Activated CD4-positive, alpha-beta T cell treated with anti-CD3 and anti-CD28 coated beads, Interleukin-2, amount 10 ng/mL, durations not matched to agents 24 days and 14 days (primary cell): ENCODE measurements around the gene NALCN. TPM values are rescaled to one million over a fixed set of nuclear protein-coding genes. Genes with fewer than 3 reads are reported as not detected.

ENCODE experiments used
- DNase-seq: peaks from one replicate; pipeline ENCODE4 v3.0.0; 2022
- H3K27ac Mint-ChIP-seq: one replicate; pipeline ENCODE4 v1.8.0; 2022; ENCODE audit warnings: mild to moderate bottlenecking, mixed read lengths
- H3K27me3 Mint-ChIP-seq: one replicate; pipeline ENCODE4 v1.8.0; 2022; ENCODE audit warnings: mixed read lengths
- H3K36me3 Mint-ChIP-seq: one replicate; pipeline ENCODE4 v1.8.0; 2022; ENCODE audit warnings: low read depth, mild to moderate bottlenecking, mixed read lengths
- H3K4me1 Mint-ChIP-seq: one replicate; pipeline ENCODE4 v1.8.0; 2021; ENCODE audit warnings: mixed read lengths
- H3K4me3 Mint-ChIP-seq: one replicate; pipeline ENCODE4 v1.8.0; 2022; ENCODE audit warnings: mild to moderate bottlenecking, moderate library complexity, mixed read lengths
- H3K9me3 Mint-ChIP-seq: one replicate; pipeline ENCODE4 v1.8.0; 2021; ENCODE audit warnings: mixed read lengths
- intact Hi-C: fragments of 100-400 bp; cut with micrococcal nuclease; formaldehyde crosslinking; loops from one replicate; pipeline ENCODE4 v1.15.1; 2023
- total RNA-seq: library from RNA; stranded (reverse); gene quantifications from 2 replicates; pipeline ENCODE4 v1.2.3, GENCODE V29; 2022

Gene NALCN
- total RNA-seq, 1 donor from 2014 or later = not detected

- Mint-ChIP-seq H3K9me3 (no peaks in the 10 kb centered on the region), H3K4me1 (no peaks in the 10 kb centered on the region), H3K27ac (no peak overlapping the region), H3K27me3 (no peaks in the 10 kb centered on the region), H3K4me3 (no peak overlapping the region), H3K36me3 (no peaks in the 10 kb centered on the region)
- no peak for DNase-seq
- intact Hi-C loops = no loop called here
Observed at GRCh38 chr13:101116341-101116740, 300.0 kb downstream of the NALCN start.

- Mint-ChIP-seq H3K4me1 (no peaks in the 10 kb centered on the region), H3K27me3 (no peaks in the 10 kb centered on the region), H3K36me3 (no peaks in the 10 kb centered on the region), H3K4me3 (no peak overlapping the region), H3K9me3 (no peaks in the 10 kb centered on the region), H3K27ac (no peak overlapping the region)
- DNase-seq = no peak
- intact Hi-C loops = no loop called here
Observed at GRCh38 chr13:101115762-101116171, 300.5 kb downstream of the NALCN start.

- H3K27me3 Mint-ChIP-seq = no peaks in the 10 kb centered on the region
- no peaks in the 10 kb centered on the region for H3K9me3 Mint-ChIP-seq
- H3K4me1 Mint-ChIP-seq = no peaks in the 10 kb centered on the region
- intact Hi-C loops = no loop called here
- H3K36me3 Mint-ChIP-seq = no peaks in the 10 kb centered on the region
- no peak for DNase-seq
- H3K4me3 Mint-ChIP-seq = no peak overlapping the region
- H3K27ac Mint-ChIP-seq = no peak overlapping the region
Observed at GRCh38 chr13:101111894-101112293, 304.4 kb downstream of the NALCN start.

GRCh38 chr13:101109005-101109404 lies 307.3 kb downstream of the NALCN start:
- no peaks in the 10 kb centered on the region for H3K9me3 Mint-ChIP-seq
- no peaks in the 10 kb centered on the region for H3K36me3 Mint-ChIP-seq
- DNase-seq = no peak
- no peak overlapping the region for H3K27ac Mint-ChIP-seq
- no peaks in the 10 kb centered on the region for H3K4me1 Mint-ChIP-seq
- H3K4me3 Mint-ChIP-seq = no peak overlapping the region
- intact Hi-C loops = no loop called here
- H3K27me3 Mint-ChIP-seq = no peaks in the 10 kb centered on the region

- H3K36me3 Mint-ChIP-seq = no peaks in the 10 kb centered on the region
- H3K27ac Mint-ChIP-seq = no peak overlapping the region
- no peak for DNase-seq
- H3K4me1 Mint-ChIP-seq = no peaks in the 10 kb centered on the region
- H3K27me3 Mint-ChIP-seq = peaks cover 4% of the 10 kb centered on the region
- H3K9me3 Mint-ChIP-seq = no peaks in the 10 kb centered on the region
- intact Hi-C loops = no loop called here
- H3K4me3 Mint-ChIP-seq = no peak overlapping the region
Observed at GRCh38 chr13:101098873-101099272, 317.4 kb downstream of the NALCN start.

- no peaks in the 10 kb centered on the region for H3K9me3 Mint-ChIP-seq
- no peak overlapping the region for H3K27ac Mint-ChIP-seq
- H3K4me1 Mint-ChIP-seq = no peaks in the 10 kb centered on the region
- H3K27me3 Mint-ChIP-seq = peaks cover 4% of the 10 kb centered on the region
- no peak for DNase-seq
- intact Hi-C loops = no loop called here
- no peaks in the 10 kb centered on the region for H3K36me3 Mint-ChIP-seq
- H3K4me3 Mint-ChIP-seq = no peak overlapping the region
Observed at GRCh38 chr13:101092985-101093384, 323.3 kb downstream of the NALCN start.

- no peaks in the 10 kb centered on the region for H3K27me3 Mint-ChIP-seq
Observed at GRCh38 chr13:101090287-101090686, 326.0 kb downstream of the NALCN start.

GRCh38 chr13:101085551-101085950 lies 330.8 kb downstream of the NALCN start:
- no peak for DNase-seq
- intact Hi-C loops = no loop called here
- Mint-ChIP-seq H3K4me3 (no peak overlapping the region), H3K4me1 (no peaks in the 10 kb centered on the region), H3K27ac (no peak overlapping the region), H3K9me3 (no peaks in the 10 kb centered on the region), H3K27me3 (no peaks in the 10 kb centered on the region), H3K36me3 (no peaks in the 10 kb centered on the region)

More at GRCh38 chr13:101090287-101090686, 326.0 kb downstream of the NALCN start:
- Mint-ChIP-seq H3K4me1 (no peaks in the 10 kb centered on the region), H3K9me3 (no peaks in the 10 kb centered on the region), H3K27ac (no peak overlapping the region), H3K4me3 (no peak overlapping the region), H3K36me3 (no peaks in the 10 kb centered on the region)
- no peak for DNase-seq
- intact Hi-C loops = no loop called here

- H3K4me1 Mint-ChIP-seq = no peaks in the 10 kb centered on the region
- DNase-seq = no peak
- H3K4me3 Mint-ChIP-seq = no peak overlapping the region
- no peaks in the 10 kb centered on the region for H3K27me3 Mint-ChIP-seq
- no peaks in the 10 kb centered on the region for H3K9me3 Mint-ChIP-seq
- H3K36me3 Mint-ChIP-seq = no peaks in the 10 kb centered on the region
- no peak overlapping the region for H3K27ac Mint-ChIP-seq
- intact Hi-C loops = no loop called here
Observed at GRCh38 chr13:101082441-101082840, 333.9 kb downstream of the NALCN start.

GRCh38 chr13:101080616-101081015 lies 335.7 kb downstream of the NALCN start:
- no peak for DNase-seq
- Mint-ChIP-seq H3K36me3 (no peaks in the 10 kb centered on the region), H3K4me3 (no peak overlapping the region), H3K27me3 (no peaks in the 10 kb centered on the region), H3K27ac (no peak overlapping the region), H3K9me3 (no peaks in the 10 kb centered on the region), H3K4me1 (no peaks in the 10 kb centered on the region)
- intact Hi-C loops = no loop called here

GRCh38 chr13:101065329-101065728 lies 351.0 kb downstream of the NALCN start:
- Mint-ChIP-seq H3K9me3 (no peaks in the 10 kb centered on the region), H3K4me1 (no peaks in the 10 kb centered on the region), H3K4me3 (no peak overlapping the region), H3K27me3 (no peaks in the 10 kb centered on the region), H3K27ac (no peak overlapping the region), H3K36me3 (no peaks in the 10 kb centered on the region)
- intact Hi-C loops = no loop called here
- no peak for DNase-seq

- Mint-ChIP-seq H3K9me3 (no peaks in the 10 kb centered on the region), H3K27me3 (peaks cover 14% of the 10 kb centered on the region), H3K4me3 (no peak overlapping the region), H3K27ac (no peak overlapping the region), H3K4me1 (no peaks in the 10 kb centered on the region), H3K36me3 (no peaks in the 10 kb centered on the region)
- intact Hi-C loops = no loop called here
- no peak for DNase-seq
Observed at GRCh38 chr13:101059793-101060192, 356.5 kb downstream of the NALCN start.

GRCh38 chr13:101058841-101059240 lies 357.5 kb downstream of the NALCN start:
- H3K9me3 Mint-ChIP-seq = no peaks in the 10 kb centered on the region
- H3K27me3 Mint-ChIP-seq = peaks cover 14% of the 10 kb centered on the region
- DNase-seq = no peak
- no peaks in the 10 kb centered on the region for H3K4me1 Mint-ChIP-seq
- no peaks in the 10 kb centered on the region for H3K36me3 Mint-ChIP-seq
- no peak overlapping the region for H3K4me3 Mint-ChIP-seq
- intact Hi-C loops = no loop called here
- H3K27ac Mint-ChIP-seq = no peak overlapping the region

GRCh38 chr13:101053301-101054093 lies 362.8 kb downstream of the NALCN start:
- Mint-ChIP-seq H3K9me3 (no peaks in the 10 kb centered on the region), H3K27ac (no peak overlapping the region), H3K4me1 (no peaks in the 10 kb centered on the region), H3K36me3 (no peaks in the 10 kb centered on the region), H3K27me3 (peaks cover 9% of the 10 kb centered on the region), H3K4me3 (no peak overlapping the region)
- intact Hi-C loops = no loop called here
- DNase-seq = no peak
